HepG2 (cell line): ENCODE data around the gene SLC6A8. TPM values are rescaled to one million over a fixed set of nuclear protein-coding genes. Genes with fewer than 3 reads are reported as not detected.
A peak's percentile ranks its signal among the peaks of the same experiment; 100 is the strongest.

Experiments used
- DNMT1 ChIP-seq: sonication (generic); formaldehyde crosslinking; IDR thresholded peaks from 2 replicates; pipeline ENCODE4 v1.5.1; 2020; ENCODE audit warnings: mild to moderate bottlenecking, missing genetic modification reagents
- FOXP1 ChIP-seq, 2 experiments: fragments of 450-650 bp in 1 of 2; IDR thresholded peaks; 2 replicates each; pipeline ENCODE4 v1.6.1; 2017 to 2018; ENCODE audit warnings: antibody characterized with exemption in 1 of 2
- HES4 ChIP-seq: sonication (generic); formaldehyde crosslinking; IDR thresholded peaks from 2 replicates; pipeline ENCODE4 v1.9.0; 2021; ENCODE audit warnings: mild to moderate bottlenecking, missing genetic modification reagents, borderline replicate concordance
- HNRNPUL1 ChIP-seq: fragments of 200-400 bp; formaldehyde crosslinking; IDR thresholded peaks from 2 replicates; pipeline ENCODE4 v1.6.1; 2017; ENCODE audit warnings: low read depth, mild to moderate bottlenecking, low read length, moderate library complexity
- MAFG ChIP-seq: sonication (generic); formaldehyde crosslinking; IDR thresholded peaks from 2 replicates; pipeline ENCODE4 v1.5.1; 2020; ENCODE audit warnings: mild to moderate bottlenecking, missing genetic modification reagents
- PBX2 ChIP-seq: IDR thresholded peaks from 2 replicates; pipeline ENCODE4 v1.6.1; 2016; ENCODE audit warnings: control low read depth
- RNF219 ChIP-seq: sonication (generic); formaldehyde crosslinking; IDR thresholded peaks from 2 replicates; pipeline ENCODE4 v1.5.0; 2020; ENCODE audit warnings: mild to moderate bottlenecking, missing genetic modification reagents
- SKIL ChIP-seq: sonication (generic); formaldehyde crosslinking; IDR thresholded peaks from 2 replicates; pipeline ENCODE4 v1.8.0; 2022; ENCODE audit warnings: missing genetic modification reagents, mild to moderate bottlenecking, moderate library complexity, borderline replicate concordance
- SMAD1 ChIP-seq: sonication (generic); formaldehyde crosslinking; IDR thresholded peaks from 2 replicates; pipeline ENCODE4 v1.4.0; 2020; ENCODE audit warnings: missing genetic modification reagents, low read depth, mild to moderate bottlenecking, borderline replicate concordance
- SMC3 ChIP-seq: IDR thresholded peaks from 2 replicates; pipeline ENCODE4 v1.6.1; 2011; ENCODE audit warnings: low read length, improper control_type of control experiment
- SNAPC2 ChIP-seq: sonication (generic); formaldehyde crosslinking; IDR thresholded peaks from 2 replicates; pipeline ENCODE4 v1.8.1; 2022; ENCODE audit warnings: mild to moderate bottlenecking, missing genetic modification reagents
- SYNCRIP ChIP-seq: fragments of 200-400 bp; formaldehyde crosslinking; IDR thresholded peaks from 2 replicates; pipeline ENCODE4 v1.6.1; 2018; ENCODE audit warnings: mild to moderate bottlenecking, low read depth, low read length; ENCODE audit not compliant: insufficient read depth
- ZNF10 ChIP-seq: sonication (generic); formaldehyde crosslinking; IDR thresholded peaks from 2 replicates; pipeline ENCODE4 v1.4.0; 2020; ENCODE audit warnings: mild to moderate bottlenecking, low read depth, missing genetic modification reagents, borderline replicate concordance
- ZNF274 ChIP-seq: sonication (generic); formaldehyde crosslinking; IDR thresholded peaks from 2 replicates; pipeline ENCODE4 v1.5.1; 2020; ENCODE audit warnings: mild to moderate bottlenecking, missing genetic modification reagents
- ZNF687 ChIP-seq: sonication (generic); formaldehyde crosslinking; IDR thresholded peaks from 2 replicates; pipeline ENCODE4 v1.5.1; 2020; ENCODE audit warnings: mild to moderate bottlenecking, missing genetic modification reagents, moderate library complexity
- polyA plus RNA-seq, 8 experiments: library from polyadenylated mRNA; depleted of rRNA in 3 of 8; stranded (reverse) in 7 of 8; unstranded in 1 of 8; fragments of >200 nt; fragmentation: Illumina TruSeq in 4 of 8; extraction: Trizol in 4 of 8; gene quantifications; 2 replicates each; pipeline versions ENCODE4 v1.2.1 to v1.2.3, GENCODE V29; 2011 to 2016; ENCODE audit warnings: low read depth in 4 of 8, missing spikeins in 1 of 8, mixed read lengths in 1 of 8; ENCODE audit not compliant: insufficient read depth in 1 of 8
- total RNA-seq, 5 experiments: library from RNA; depleted of rRNA; stranded (reverse); fragments of >200 nt; fragmentation: Illumina TruSeq; extraction: Trizol; gene quantifications; 2 replicates each; pipeline ENCODE4 v1.2.3, GENCODE V29; 2016; ENCODE audit warnings: low read depth in 1 of 5
- TF ChIP-seq, protein P1 (sequence below), 2 experiments: IDR thresholded peaks; 2 replicates each; pipeline ENCODE4 v1.6.1; 2011 to 2012; ENCODE audit warnings: low read length in 2 of 2, borderline replicate concordance in 1 of 2, low read depth in 1 of 2, mild to moderate bottlenecking in 1 of 2, moderate library complexity in 1 of 2

The SLC6A8 gene
- total and polyA plus RNA-seq, 2 of the 13 experiments (the other 11 are each of a cell fraction or from before 2014, with no cell fraction given), result 13.9 to 176 TPM

DNA sequence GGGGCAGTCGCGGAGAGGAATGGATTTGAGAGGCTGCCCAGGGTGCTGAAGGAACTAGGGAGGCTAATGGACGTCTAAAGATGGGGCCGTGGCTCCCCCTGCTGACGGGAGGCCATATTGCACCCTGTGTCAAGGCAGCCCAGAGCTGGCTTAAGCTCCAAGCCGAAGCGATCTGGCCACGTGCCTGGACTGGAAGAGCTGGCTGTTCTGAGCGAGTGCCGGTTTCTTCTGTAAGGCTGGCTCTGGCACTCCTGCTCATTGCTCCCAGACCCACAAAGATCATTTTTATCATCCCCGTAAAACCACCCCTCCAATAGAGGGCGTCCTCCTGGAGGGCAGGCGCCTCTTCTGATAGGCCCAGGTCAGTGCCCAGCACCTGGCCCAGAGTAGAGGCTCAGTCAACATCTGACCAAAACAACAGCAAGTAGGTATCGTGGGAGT is 19.8 kb upstream of the SLC6A8 start (continued):
- TF ChIP-seq SKIL (CRISPR knock-in tag) (no peak), HNRNPUL1 (no peak), FOXP1 (IDR thresholded peaks at IDR 0.05) (no peak), FOXP1 (CRISPR knock-in tag; IDR thresholded peaks at IDR 0.05) (no peak), DNMT1 (CRISPR knock-in tag) (no peak), ZNF274 (CRISPR knock-in tag) (no peak), SYNCRIP (no peak), ZNF10 (CRISPR knock-in tag) (no peak), RNF219 (CRISPR knock-in tag) (no peak), PBX2 (no peak), MAFG (CRISPR knock-in tag) (no peak), SMAD1 (CRISPR knock-in tag) (no peak), ZNF687 (CRISPR knock-in tag) (peak; percentile 88), HES4 (CRISPR knock-in tag) (no peak), SMC3 (peak; percentile 64), SNAPC2 (CRISPR knock-in tag) (no peak)
- TF ChIP-seq, protein P1, sequence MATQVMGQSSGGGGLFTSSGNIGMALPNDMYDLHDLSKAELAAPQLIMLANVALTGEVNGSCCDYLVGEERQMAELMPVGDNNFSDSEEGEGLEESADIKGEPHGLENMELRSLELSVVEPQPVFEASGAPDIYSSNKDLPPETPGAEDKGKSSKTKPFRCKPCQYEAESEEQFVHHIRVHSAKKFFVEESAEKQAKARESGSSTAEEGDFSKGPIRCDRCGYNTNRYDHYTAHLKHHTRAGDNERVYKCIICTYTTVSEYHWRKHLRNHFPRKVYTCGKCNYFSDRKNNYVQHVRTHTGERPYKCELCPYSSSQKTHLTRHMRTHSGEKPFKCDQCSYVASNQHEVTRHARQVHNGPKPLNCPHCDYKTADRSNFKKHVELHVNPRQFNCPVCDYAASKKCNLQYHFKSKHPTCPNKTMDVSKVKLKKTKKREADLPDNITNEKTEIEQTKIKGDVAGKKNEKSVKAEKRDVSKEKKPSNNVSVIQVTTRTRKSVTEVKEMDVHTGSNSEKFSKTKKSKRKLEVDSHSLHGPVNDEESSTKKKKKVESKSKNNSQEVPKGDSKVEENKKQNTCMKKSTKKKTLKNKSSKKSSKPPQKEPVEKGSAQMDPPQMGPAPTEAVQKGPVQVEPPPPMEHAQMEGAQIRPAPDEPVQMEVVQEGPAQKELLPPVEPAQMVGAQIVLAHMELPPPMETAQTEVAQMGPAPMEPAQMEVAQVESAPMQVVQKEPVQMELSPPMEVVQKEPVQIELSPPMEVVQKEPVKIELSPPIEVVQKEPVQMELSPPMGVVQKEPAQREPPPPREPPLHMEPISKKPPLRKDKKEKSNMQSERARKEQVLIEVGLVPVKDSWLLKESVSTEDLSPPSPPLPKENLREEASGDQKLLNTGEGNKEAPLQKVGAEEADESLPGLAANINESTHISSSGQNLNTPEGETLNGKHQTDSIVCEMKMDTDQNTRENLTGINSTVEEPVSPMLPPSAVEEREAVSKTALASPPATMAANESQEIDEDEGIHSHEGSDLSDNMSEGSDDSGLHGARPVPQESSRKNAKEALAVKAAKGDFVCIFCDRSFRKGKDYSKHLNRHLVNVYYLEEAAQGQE (IDR thresholded peaks at IDR 0.05; ENCODE audit: borderline replicate concordance in 1 of 2, low read depth in 1 of 2, low read length in 2 of 2), result no peak
